Stimulated activated CD4-positive, alpha-beta T cell treated with anti-CD3 and anti-CD28 coated beads, Interleukin-2, amount 100 ng/mL, for 4 hours (primary cell): ENCODE data around the gene ZBTB34.

Experiments
- DNase-seq: peaks from one replicate; pipeline ENCODE4 v3.0.0-alpha.2; 2020; ENCODE audit warnings: low read depth

The ZBTB34 gene

GRCh38 chr9:126876531-126876930, 16.1 kb downstream of the ZBTB34 start:
- DNase-seq = no peak

GRCh38 chr9:126877418-126877817, 17.0 kb downstream of the ZBTB34 start:
- no peak for DNase-seq

- no peak for DNase-seq
Observed at GRCh38 chr9:126879288-126879687, 18.8 kb downstream of the ZBTB34 start.

DNA sequence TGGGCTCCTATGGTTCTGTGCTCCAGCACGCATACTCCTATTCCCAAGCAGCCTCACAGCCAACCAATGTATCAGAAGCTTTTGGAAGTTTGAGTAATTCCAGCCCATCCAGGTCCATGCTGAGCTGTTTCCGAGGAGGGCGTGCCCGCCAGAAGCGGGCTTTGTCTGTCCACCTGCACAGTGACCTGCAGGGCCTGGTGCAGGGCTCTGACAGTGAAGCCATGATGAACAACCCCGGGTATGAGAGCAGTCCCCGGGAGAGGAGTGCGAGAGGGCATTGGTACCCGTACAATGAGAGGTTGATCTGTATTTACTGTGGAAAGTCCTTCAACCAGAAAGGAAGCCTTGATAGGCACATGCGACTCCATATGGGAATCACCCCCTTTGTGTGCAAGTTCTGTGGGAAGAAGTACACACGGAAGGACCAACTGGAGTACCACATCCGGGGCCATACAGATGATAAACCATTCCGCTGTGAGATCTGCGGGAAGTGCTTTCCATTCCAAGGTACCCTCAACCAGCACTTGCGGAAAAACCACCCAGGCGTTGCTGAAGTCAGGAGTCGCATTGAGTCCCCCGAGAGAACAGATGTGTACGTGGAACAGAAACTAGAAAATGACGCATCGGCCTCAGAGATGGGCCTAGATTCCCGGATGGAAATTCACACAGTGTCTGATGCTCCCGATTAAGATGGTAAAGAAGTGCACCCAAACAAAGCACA, 19.9 kb downstream of the ZBTB34 start:
- no peak for DNase-seq

GRCh38 chr9:126880947-126881332, 20.5 kb downstream of the ZBTB34 start:
- DNase-seq = no peak

DNA sequence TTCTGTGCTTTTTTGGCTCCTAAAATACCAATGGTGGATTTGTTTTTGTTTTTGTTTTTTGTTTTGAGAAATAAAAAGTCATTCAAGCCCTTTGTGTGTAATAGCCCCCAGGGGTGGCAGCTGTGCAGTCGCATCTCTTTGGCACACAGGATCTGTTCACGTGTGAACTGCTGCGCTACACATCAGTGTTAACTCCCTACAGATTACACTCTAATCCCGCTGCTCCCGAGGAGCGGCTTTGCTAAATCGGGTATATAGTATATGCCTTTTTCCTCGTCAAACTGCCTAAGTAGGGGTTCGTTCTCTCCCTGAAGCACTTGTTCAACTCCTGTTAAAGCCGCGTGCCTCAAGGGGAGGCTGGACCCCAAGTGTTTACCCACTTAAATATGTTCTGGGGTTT, 22.3 kb downstream of the ZBTB34 start:
- DNase-seq = no peak

DNA sequence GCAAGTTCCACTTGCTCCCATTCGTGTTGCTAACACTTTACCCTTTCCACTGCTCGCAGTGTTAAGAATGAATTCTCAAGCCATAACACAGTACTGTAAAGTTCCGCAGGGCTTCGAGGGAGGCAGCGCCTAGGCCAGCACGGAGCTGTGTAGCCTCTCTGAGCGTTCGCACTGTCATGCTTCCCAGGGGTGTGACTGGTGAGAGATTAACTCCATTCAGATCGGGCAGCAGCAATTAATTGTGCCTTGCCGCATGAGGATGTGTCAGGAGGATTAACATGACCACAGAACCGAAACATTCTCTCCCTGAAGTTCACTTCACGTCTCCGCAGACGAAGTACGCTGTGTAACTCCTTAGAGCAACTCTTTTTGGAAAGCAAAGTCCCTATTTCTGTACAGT, 23.2 kb downstream of the ZBTB34 start:
- DNase-seq = no peak

DNA sequence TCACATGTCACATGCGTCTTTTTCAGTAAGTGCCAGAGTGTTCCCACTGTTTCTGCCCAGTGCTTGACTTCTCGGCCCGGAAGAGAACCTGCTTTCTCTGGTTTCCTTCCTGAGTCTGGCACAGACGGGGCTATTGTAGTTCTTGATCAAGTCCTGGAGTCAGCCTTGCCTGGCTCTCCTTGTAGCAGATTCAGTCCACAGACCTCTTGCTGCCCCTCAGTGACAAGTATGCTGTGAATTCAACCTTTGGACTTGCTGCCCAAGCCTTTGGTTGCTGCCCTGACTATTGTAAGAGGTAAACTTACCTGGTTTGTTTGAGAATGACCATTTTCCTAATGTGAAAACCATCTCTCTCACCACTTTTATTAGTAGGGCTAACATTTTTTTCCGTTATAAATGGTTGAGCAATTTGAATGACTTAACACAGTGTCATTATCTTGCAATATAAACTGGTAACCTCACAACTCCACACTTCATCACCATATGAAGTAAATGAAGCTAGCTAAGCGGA, 24.7 kb downstream of the ZBTB34 start:
- no peak for DNase-seq

DNA sequence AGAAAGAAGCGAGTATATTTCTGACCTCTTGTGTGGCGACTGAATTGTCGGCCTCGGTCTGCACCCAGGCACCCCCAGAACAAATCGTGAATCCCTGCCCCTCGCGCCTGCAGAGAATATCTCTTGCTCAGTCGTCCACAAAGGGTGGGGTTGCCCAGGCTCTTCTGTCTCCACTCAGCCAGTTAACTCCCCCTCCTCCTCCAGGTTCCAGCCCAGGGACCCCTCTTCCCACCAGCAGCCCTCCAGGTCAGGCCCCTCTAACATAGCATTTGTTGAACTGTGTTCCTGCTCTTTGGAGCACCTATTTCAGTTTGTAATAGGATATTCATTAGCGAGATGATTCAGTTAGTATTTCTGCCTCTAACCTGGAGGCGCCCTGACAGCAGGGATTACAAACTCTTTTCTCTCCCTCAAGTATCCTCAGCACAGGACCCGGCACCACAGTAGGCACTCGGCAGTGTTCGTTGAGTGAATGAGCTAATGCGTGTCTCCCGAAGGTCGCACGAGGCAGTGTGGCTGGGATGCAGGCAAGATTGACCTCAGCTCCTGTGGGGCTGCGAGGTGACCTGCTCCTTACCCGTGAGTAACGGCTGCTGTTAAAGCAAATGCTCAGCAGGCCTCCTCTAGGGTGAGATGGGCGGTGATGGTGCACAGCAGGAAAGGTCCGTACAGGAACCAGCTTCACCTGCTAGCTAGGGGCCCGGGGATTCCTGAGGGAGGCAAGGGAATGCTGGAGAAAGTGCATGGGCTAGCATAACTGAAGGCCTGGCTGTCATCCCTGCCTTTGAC, 25.8 kb downstream of the ZBTB34 start:
- no peak for DNase-seq

DNA sequence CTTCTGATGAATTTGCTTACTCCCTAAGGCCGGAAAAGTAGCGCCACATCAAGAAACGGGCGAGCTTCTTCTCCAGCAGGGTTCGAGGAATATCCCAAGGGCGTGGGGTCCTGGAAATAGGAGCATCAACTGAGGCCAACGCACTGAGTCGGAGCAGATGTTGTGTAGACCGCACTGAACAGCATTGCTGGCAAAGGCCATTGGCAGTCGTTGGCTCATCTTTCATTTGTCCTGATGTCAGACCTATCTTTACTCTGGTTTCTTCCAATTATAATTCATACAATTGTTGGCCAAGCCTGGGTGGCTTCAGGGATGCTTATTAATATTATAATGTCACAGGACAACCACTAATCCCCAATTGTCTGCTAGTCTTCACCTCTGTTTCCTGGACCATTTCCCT, 26.5 kb downstream of the ZBTB34 start:
- DNase-seq = no peak

DNA sequence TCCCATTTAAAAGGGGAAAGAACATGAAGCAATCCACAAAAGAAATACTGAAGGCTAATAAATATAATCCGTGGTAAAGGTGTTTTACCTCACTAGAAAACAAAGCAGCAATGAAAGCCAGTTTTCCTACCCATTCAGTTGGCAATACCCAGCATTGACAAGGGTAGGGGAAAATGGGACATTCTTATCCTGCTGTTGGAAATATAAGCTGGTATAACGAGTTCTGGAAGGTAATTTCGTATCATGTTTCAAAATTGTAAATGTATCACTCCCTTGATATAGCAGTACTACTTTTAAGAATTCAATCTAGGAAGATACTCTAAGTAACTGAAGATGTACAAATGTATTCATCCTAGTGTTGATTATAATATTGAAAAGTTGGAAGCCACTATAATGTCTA, 31.2 kb downstream of the ZBTB34 start:
- no peak for DNase-seq

DNA sequence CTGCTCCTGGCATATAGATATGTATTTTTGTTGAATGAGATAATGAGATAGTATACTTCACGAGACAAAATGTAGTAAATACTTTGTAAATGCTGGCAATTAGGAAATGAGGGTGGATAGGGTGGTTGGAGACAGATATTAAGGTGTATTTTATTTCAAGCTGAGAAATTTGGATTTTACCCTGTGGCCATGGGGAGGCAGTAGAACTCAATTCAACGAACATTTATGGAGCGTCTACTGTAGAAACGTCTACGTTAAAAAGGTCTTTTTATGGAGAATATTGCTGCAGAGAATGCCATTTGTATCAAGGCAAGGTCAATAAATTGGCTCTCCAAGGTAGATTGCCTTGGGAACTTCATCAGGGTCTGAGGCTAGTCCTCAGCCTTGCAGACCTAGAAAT, 32.6 kb downstream of the ZBTB34 start:
- DNase-seq = no peak

DNA sequence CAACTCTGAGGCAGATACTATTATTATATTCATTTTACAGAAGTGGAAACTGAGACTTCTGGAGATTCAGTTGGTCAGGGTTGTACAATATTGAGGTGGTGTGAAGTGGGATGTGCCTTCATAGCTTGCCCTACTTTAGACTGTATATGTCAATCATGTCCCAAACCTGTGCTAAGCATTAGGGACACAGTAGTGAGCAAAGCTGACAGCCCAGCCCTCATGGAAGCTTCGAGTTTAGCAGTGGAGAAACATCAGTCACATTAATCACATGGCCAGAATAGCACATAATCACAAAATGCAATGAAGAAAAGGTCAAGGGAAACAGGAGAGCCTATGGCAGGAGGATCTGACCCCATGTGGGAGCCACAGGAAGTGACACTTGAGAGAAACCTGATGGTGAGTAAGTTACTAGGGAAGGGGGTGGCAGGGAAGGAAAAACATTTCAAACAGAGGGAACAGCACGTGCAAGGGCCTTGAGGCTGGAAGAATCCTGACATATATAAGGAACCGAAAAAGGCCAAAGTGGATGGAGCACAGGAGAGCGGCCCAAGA, 33.7 kb downstream of the ZBTB34 start:
- no peak for DNase-seq

DNA sequence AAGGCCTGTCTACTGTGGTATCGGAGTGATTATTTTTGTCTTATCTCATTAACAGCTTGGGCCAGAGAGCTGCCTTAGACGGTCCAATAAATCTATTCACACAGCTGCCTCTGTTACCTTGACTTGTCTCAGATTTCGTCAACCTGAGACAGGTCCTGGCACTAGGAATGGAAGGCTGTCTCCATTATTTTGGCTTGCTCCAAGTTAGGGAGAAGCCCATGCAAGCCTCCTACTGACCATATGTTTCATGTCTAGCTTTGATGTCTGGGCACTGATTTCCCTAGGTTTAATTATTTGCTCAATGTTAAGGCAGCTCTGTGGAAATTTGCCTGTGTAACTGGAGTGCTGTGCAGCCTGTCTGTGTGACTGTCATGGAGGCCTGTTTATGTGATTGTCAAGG, 41.8 kb downstream of the ZBTB34 start:
- DNase-seq = no peak

DNA sequence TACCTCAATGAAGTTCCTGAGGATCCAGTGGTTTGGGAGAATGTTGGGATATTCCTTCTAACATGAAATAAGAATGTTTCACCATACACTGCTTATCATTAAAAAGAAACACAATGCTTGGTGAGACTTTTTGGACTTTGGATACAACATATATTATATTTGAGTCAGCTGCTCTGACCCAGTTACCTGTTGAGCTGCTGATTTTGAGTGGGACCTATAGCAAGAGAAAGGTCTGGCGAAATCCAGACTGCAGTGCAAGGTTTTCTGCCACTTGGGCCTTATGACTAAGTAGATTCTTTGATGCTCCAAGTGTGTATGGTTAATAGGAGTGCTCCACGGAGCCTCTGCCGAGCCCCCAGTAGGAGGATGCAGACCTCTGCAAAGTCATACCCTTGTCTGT, 44.1 kb downstream of the ZBTB34 start:
- DNase-seq = no peak

DNA sequence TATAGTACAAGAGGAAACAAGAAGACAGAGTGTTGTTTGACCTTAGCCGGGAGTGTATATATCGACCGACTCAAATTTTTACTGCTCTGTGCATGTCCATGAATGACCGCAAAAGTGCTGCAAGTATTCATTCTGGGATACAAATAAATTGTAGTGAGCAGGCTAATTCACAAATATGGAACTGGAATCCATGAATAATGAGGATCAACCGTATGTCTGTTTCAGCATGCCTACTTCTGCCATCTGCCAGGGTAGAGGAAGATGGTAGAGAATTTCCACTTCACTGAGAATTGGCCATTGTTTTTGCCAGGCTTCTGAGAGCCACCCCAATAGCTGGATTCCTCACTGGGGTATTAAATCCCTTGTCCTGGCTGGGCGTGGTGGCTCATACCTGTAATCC, 45.7 kb downstream of the ZBTB34 start:
- DNase-seq = no peak

DNA sequence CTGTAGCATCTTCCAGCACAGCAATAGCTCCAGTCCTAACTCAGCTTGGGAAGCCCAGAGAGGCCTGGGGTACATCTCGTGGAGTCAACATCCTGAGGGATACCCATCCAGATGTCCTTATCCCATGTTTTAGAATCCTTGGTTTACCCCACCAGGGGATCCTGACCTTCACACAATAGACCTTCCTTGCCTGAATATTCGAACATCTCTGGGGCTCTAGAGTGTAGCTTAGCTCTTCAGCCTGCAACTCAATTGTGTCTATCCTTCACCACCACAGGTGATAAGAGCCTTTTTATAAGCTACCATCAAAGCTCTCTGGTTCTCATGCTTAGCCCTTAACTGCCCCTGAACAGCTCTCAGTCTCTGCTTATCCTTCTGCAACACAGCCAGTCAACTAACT, 46.6 kb downstream of the ZBTB34 start:
- DNase-seq = no peak

GRCh38 chr9:126914458-126915280, 54.2 kb downstream of the ZBTB34 start, which contains the start of gene RALGPS1:
Gene RALGPS1, plus strand, starts transcription at chr9:126914782. Its CDS starts 47,508 bp downstream, at chr9:126962290.
- peak; percentile 69 for DNase-seq

DNA sequence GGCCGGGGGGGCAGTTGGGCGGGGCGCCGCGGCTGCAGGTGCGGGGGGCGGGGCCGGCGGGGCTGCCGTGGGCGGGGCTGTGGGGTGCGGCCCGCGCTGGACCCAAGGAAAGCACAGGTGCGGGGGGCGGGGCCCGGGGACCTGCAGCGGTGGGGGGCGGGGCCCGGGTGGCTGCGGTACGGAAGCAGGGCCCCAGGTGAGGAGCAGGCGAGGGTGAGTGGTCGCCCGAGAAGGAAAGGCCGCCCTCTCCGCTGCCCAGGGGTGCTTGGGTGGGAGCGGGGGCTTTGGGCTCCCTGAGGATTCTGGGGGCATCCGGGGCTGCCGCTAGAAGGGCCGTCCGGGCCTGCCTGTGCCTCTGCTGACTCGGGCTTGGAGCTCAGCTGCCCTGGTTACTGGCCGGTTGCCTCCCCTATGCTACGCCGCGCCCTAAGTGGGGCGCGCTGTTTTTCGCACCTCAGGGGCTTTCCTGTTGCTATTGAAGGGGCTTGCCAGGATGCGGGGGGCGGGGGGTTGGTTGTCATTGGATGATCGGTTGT, 54.9 kb downstream of the ZBTB34 start:
- DNase-seq = peak; percentile 5

DNA sequence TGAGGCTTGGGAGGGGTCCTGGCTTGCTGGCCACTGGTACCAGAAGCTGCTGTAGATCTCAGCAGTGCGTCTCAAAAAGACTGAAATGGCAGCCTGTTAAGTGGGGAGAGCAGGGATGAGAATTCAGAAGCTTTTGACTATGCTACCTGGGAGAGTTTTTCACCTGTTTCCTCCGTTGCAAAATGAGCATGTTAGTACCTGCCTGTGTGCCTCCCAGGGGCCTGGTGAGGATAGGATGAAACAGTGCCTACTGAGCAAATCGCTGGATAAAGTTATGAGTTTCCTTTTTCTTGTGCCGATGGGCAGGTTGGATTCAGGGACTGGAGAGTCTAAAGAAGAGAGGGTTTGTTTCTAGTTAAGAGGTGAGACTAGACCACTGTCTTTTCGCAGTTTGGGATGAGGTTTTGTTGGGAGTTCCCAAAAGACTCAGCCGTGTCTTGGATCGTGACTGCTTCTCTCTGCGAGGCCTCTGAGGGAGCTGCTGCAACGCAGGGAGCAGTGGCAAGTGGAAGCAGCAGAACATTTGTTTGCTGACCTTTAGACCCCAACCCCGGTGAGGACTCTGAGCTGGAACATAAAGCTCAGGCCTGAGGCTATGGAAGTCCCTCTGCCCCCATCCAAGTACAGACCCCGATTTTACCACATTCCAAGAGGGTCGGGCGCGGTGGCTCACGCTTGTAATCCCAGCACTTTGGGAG, 55.6 kb downstream of the ZBTB34 start:
- no peak for DNase-seq

- no peak for DNase-seq
Observed at GRCh38 chr9:126916909-126917308, 56.5 kb downstream of the ZBTB34 start.
